HG02870 (cell line): ENCODE results near the gene SEMA6D.

Source experiments
- ATAC-seq: cut with Tn5 transposase; IDR thresholded peaks from one replicate; pipeline ENCODE4 v1.9.1; 2021; ENCODE audit warnings: mild to moderate bottlenecking, moderate library complexity; ENCODE audit not compliant: unreplicated experiment

The SEMA6D gene

DNA sequence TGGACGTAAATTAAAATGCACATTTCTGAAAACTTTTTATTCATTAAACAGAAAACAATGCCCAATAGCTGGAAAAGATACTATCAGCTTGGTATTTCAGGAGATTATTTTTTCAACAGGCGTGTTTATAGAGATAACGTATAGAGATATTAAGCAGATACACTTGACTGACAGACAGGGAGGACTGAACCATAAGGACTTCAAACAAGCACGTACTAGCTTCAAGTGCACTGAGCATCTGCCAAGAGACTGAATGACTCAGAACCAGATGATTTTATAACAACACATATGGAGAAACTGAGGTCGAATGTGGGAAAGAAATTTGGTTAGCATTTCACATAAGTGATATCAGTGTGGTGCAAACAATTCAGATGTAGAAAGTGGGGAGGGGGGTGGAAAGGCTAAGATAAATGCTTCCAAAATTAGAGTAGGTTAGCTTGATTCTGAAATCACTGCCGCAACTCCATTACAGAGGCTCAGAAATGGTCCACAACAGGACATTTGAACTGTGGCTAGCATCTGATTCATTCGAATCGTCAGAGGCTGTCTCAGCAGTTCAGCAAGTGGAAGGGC, 103.5 kb downstream of the SEMA6D start:
- peak; percentile 69 for ATAC-seq

DNA sequence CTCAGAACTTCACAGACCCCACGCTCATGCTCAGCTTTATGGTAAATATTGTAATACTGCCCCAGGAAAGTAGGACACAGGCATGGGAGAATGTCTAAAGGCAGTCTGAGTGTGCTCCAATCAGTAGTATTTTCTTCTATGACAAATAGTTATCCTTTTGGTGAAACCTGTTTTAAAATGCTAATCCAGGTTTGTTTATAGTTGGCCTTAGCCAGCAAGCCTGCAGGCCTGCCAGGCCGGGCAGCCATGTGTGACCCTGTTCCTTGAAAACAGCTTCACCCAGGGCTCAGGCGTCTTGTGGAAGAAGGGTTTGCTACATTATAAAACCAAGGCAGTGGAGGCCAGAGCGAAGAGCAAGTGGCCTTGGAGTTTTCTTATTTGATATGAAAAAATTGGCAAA, 104.7 kb downstream of the SEMA6D start:
- no peak for ATAC-seq
